GM21390 (cell line): ENCODE measurements around the gene ZNF462.

ENCODE experiments used
- ATAC-seq: cut with Tn5 transposase; IDR thresholded peaks from one replicate; pipeline ENCODE4 v1.9.1; 2021; ENCODE audit not compliant: unreplicated experiment

The ZNF462 gene

DNA sequence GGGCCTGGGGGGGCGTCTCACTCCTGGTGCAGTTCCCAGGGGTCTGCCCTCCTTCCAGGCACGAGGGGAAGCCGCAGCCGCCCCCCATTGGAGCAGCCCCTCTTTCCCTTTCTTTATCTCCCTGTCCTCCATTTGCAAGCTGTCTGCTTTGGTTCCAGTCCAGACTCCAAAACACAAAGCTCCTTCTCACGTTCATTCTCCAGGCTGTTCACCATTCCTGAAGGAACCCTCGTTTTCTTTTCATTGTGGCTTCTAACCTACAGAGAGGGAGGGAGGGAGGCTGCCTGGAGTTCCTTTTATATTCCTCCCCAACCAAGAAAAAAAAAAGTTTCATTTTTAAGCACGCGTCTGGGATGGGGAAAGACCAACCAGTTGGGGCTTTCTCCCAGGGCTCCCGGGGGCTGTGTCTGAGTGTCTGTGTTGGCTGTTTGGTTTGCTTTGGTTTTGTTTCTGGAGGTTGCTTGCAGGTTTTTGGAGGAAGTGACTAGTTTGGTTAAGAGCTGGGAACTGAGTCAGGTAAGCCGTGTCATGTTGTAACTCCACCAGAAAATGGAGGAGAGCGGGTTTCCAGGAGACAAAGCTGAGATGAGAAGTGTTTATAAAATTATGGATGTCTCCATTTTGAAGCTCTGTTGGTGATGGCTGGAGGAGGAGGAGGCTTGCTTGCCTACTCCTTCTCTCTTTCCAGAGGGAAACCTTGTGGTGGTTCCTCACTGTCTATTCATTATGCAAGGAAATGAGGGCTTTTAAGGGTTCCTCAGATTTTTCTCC, 1.6 kb downstream of the ZNF462 start:
- no peak for ATAC-seq

DNA sequence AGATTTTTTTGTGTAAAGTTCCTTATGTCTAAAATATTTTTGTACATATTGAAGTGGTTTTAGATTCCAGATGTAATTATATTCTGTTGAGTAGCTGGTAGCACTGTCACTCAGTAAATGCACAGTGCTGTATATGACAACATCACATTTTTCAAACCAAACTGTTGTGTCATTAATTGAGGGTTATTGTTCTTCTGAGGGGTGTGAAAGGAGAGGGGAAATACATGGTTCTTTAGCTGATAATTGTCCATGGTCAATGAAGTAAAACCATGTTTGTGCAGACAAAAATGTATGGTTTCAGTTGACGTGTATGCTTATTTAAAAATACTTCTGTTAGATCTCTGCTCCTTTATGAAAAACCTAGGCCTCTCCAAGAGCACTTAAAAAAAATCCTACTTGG, 3.3 kb downstream of the ZNF462 start:
- ATAC-seq, result no peak

DNA sequence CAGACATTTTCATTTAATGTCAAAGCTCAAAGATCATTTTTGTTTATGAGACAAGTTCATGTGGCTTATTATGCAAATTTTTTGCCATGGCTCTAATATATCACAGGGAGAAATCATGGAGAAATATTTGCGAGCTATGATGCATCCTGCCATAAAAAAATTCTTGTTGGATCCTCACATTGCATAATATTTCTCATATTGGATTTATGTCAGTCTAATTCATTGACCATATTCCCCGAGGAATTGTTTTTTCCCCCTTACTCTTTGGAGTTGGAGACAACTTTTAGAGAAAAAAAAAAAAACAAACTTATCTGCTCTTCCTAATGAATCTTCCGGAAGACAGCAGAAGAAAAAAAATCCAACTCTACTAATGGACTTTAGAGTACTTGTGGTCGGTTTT, 4.3 kb downstream of the ZNF462 start:
- no peak for ATAC-seq

DNA sequence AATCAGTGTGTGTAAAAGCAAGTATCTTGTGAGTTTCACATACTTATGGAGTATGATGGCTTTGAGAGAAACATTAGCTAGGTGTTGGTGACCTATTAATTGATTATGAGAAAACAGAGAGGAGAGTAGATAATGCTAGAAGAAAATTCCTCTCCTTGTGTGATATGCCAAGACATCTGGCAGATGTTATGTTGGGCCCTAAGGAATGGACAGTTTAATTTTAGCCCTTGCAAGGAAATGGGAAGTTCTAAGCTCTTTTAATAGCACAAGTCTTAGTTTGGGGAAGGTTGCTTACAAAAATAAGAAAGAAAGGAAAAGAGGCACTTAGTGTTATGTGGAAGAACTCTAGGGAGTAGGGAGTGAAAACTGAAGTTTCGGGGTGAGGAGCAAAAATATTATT, 5.1 kb downstream of the ZNF462 start:
- ATAC-seq, result no peak

DNA sequence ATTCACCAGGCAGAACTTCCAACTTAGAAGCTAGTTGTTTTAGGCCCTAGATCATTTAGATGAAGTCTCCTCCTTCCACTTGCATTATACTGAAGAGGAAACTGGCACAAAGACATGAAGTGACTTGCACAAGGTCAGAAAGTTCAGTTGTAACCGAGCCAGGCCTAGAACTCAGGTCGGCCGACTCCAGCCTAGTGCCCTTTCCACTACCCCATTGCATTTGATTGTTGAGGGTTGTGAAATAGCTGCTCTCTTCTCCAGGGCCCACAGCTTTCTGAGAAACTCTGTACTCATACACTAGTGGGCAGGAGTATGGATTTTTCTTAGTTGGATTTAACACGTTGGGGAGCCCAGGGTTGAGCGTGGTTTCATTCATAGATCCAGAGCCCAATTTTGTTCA, 5.6 kb downstream of the ZNF462 start:
- no peak for ATAC-seq

DNA sequence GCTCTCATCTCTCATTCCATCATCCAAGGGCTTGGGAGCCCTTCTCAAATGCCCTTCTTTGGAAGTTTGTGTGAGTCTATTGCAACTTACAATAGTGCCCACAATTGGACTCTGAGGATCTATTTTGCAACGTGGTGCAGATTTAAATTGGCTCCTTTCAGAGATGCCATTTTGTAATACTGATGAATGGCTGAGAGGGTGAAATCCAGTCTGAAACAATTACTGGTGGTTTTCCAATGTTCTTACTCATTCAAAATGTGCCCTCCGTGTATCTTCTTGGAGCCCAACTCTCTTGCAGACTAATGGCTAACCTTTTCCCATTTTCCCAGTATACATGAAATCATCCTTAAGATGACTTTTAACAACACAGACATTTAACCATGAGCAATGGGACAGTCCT, 6.1 kb downstream of the ZNF462 start:
- no peak for ATAC-seq

DNA sequence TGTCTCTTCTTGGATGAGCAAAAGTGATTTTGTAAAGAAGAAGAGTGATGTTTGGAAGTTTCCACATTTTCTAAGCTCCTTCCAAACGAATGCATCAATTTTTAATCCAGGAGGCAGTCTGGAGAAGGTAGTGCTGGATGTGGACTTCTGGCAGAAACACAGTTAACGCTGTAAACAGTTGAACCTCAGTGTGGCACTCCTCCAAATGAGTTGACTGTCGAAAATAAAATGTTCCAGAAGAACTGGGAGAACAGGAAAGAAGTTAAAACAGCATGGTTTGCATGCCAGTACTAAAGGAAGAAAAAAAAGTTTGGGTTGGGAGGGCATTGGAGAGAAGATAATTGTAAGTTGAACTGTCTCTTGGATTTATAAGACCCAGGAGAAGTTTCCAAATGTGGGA, 6.5 kb downstream of the ZNF462 start:
- no peak for ATAC-seq

DNA sequence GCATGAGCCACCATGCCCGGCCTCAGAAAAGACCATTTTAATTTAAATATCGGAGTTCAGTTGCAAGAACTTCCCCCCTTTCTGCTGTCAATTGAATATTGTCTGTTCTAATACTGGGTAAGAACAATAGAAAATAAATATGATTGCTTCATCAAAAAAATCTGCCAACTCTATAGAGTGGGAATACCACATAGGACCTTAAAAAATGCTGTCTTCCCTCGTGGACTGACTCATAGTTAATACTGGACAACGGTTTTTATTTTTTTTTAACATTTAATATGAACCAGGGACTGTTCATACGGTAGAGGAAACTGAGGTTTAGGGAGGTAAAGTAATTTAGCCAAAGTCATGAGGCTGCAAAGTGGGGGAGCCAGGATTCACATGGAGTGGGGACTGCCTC, 9.7 kb downstream of the ZNF462 start:
- no peak for ATAC-seq

DNA sequence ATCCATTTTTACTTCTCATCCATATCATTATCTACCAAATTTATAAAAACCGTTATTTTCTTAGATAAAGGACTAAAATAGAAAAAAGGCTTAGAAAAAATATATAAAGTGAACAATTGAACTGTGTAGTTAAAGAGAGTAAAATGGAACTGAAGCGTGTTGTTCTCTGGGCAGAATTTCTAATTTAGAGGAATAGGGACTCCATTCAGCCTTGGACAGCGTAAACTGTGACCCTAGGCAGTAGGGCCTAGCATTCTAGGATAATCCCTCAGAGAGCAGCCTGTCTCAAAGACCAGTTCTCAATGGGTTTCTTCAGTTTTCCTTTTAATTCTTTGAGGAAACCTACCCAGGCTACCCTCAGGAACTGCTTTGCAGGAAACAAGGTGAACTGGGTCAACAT, 11.1 kb downstream of the ZNF462 start:
- no peak for ATAC-seq

DNA sequence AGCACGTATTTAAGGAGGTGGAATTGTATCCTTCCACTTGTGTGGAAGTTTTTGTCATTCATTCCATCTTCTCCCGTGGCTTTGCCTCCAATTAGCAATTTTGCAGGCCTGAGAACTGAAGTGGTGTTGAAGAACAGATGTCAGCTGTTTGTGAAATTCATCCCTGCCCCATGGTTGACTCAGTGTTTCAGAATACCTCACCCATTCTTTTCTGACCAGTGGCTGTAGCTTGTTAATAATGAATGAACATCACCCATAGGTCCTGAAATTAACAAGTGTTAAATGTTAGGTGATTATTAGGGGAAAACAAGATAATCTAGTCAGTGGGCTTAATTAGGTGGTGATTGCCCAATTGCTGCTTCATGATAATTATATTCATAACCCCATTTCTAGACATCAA, 11.7 kb downstream of the ZNF462 start:
- no peak for ATAC-seq

DNA sequence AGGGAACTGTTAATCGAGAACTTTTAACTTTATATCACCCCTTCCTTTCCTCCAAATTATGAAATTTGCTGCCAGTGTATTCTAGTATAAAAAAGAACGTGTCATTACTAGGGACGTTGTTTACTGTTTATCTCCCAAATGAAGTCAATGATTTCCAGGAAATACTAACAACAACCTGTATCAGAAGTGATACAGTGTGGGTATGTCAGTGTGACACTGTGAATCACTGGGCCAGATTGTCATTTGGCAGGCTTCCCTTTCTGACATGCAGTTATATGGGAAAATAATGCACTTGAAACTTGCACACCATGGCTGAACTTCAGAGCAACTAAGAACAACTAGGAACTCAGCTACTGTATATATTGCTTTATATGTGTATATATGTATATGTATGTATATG, 12.6 kb downstream of the ZNF462 start:
- ATAC-seq, result no peak

DNA sequence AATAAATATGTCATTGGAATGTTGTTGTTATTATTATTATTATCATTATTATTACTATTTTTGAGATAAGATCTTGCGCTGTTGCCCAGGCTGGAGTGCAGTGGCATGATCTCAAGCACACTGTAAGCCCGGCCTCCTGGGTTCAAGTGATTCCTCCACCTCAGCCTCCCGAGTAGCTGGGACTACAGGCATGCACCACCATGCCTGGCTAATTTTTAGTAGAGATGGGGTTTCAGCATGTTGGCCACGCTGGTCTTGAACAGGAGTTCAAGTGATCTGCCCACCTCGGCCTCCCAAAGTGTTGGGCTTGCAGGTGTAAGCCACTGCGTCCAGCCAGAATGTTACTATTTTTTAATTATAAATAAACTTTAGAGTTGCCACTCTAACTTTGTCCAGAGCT, 14.4 kb downstream of the ZNF462 start:
- no peak for ATAC-seq

DNA sequence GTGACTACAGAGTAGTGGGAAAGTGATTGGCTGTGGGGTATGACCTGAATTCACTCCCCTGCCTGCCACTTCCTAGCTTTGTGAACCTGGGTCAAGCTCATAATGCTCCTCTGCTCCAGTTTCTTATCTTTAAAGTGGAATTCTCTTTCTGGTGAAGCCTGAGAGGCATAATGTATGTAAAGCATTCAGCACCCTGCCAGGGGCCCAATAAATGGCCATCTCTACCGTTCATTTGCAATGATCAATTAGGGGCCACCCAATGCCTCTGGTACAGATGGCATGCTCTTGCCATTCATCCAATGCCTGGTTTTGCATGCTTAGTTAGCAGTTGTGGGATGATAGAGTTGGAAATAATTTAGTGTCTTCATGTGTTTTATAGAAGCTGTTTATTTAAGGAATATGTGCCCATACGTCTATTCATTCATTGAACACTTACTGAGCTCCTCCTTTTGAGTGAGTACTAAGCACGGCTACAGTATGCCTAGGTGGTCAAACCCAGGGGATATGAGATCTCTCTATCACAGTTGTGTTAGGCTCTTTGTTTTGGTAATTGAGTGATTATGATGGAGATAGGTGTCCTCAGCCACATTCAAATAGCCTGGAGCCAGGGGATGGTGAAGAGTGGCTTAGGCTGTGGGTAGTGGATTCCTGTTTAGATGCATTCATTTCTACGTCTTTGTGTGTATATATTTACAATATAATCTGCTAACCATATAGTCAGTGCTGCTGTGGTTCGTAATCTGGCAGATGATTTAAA, 15.3 kb downstream of the ZNF462 start:
- no peak for ATAC-seq

DNA sequence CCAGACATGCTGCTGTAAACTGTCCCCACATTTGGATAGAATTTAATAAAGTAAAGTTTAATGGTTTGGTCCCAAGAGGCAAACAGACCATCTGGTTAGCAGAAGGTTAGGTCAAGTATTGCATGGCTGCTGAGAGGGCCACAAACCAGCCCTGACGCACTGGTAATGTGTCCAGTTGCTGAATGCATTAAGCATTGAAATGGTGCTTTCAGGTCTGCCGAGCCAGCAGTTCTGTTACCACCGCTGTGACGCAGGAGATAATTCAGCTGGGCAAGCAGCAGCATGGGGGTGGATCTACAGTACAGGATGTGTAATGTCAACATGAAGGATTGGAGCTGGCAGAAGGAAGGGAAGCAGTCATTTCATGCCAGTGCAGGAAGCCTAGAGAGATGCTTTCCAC, 16.0 kb downstream of the ZNF462 start:
- no peak for ATAC-seq

DNA sequence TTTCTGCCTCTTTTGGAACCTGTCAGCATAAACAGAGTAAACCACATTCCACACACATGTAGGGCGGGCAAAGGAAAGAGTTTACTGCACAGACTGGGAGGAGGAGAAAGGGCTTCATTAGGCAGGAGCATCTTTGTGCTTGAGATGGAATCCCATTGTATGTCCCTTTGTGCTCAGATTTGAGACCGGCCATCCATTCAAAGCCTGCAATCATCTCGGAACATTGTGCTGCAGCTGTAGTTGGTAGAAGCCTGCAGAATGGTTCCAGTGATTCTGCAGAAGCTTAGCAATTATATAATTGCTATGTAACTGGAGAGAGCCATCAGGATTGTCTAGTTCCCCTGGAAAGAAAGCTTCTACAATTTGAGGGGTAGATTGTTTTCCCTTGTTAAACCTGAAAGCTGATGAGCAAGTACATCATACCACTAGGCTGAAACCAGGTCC, 16.5 kb downstream of the ZNF462 start:
- no peak for ATAC-seq

DNA sequence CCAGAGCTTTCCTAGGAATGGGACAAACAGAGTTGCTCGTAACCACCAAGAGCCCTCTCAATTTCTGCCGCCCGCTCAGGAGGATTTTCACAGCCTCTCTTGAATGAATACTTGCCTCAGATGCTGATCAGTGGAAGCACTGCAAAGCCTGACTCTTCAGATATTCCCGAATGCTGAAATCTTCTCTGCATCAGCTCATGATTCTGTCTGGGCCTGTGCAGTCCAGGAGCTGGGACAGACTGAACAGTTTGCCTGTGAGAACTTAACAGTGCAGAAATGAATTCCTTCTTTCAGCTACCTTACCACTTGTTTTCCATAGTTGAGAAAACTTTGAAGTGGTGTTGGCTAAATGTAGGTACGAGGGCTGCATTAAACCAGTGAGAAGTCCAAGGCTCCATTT, 17.1 kb downstream of the ZNF462 start:
- no peak for ATAC-seq

DNA sequence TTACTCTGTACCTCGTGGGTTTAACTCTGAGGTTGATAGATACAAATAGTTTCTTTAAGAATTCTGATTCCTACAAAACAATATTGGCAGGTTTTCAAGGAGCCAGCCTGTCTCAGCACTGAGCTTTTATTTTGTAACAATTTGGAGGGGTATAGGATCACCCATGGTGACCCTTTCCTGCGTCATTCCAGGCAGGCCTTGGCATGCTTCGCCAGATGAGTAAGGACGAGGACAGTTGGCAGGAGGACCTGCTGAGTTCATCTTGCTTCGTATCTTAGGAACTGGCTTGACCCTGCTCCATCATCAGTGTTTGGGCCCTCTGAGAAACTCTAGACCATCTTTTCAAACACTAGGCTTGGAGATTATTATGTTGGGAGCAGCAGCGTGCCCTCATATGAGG, 17.9 kb downstream of the ZNF462 start:
- no peak for ATAC-seq

DNA sequence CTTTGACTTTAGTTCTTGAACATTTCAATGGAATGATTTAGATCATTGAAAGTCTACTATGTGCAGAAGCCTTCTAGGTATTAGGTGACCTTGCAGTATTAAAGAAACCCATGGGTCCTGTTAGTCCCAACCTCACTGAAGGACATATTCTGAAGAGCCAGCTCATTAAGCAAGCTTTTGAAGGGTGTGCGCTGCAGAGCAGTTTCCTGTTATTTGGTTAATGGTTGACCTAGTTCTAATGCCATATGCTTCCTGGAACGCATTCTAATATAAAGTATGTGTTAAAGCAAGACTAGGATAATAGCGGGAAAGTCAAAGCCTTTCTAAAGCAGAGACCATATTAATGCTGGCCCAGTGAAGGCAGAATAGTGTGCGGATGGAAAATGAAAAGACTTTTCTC, 20.1 kb downstream of the ZNF462 start:
- no peak for ATAC-seq

DNA sequence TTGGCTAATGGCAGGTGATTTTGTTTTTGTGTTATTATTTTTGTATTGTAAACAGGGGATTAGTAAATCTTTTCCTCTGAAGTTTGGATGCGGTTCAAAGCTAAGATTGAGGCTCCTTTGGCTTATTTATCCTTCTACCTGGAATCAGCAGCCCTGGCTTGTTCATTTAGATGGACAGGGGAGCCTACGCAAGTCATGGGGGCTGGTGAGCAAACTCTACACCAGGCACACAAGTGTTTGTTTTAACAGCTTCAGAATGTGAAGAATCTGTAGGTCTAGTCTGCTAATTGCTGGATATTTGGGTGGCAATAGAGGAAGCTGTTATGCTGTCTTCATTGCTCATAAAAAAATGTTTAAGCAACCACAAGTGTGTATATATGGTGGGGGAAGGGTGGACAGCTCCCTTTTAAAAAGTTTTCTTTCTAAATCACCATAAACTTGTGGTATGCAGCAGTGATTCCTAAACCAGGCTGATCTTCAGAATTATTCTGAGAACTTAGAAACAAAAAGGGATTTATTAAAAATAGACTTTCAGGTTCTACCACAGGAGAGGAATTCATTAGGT, 20.7 kb downstream of the ZNF462 start:
- no peak for ATAC-seq

DNA sequence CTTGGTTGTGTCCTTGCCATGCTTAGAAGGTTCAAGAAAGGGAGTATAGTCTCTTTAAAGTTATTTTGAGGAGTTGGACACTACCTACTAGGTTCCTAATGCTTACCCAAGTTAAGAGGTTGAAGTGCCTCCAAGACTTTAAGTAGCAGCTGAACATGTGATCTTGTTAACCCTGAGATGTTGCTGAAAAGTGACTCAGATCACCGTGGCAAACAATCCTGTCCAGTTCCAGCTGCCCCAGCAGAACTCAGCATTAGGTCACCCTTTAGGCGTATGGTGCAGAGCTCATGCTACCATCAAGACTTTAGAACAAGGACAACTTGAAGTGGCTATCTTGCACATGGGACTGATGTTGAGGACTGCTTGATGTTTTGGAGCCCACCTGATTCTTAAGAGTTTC, 22.5 kb downstream of the ZNF462 start:
- no peak for ATAC-seq

DNA sequence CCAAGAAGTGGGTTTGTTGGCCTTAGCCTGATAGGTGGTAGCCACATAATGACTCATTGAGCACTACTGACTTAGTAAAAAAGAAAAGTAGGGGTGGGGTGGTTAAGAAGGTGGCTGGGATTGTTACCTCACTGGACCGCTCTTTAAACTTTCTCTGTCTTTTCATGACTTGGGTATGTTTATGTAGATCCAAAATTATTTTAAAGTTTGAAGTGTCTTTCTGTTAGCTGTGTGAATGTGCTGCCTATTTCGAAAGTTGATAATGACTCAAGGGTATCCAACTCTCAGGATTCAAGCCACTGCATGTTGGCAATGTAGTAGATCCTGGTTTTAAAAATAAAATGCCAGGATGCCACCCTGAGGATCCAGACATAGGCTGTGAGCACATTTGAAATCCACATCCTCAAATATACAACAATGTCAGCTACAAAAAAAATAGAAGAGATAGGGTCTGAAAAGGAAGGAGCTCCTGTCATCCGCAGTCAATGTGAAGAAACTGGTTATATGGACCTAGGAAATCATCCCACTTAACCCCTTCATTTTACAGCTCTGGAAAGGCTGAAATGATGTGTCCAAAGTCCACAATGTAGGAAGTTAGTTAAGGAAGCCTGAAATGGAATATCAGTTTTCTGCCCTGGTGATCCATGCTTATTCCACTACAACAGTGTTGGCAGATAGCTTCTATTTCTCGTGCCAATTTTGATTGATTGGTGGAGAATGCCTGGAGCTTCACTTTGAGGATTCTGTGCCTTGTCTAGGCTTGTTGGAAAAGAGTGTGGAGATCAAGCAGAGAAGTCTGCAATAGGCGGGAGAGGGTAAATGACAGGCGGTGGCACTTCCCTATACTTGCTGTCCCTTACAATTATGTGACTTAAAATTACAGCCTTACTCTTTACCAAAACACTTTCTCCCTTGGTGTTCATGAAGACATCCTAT, 23.4 kb downstream of the ZNF462 start:
- ATAC-seq, result no peak
